Jurkat, Clone E6-1 (cell line): ENCODE measurements around the gene OPCML.
"Not testable (repeated sequence)": the region's sequence is repeated elsewhere in the genome, so short reads cannot be mapped to it uniquely, and the experiment has no call there.

Source experiments
- DNase-seq: peaks from one replicate; pipeline ENCODE4 v3.0.0-alpha.2; 2011; ENCODE audit warnings: low read depth, low spot score
- H3K4me3 ChIP-seq: 2 replicates; pipeline ENCODE4 v1.5.1; 2011; ENCODE audit warnings: mild to moderate bottlenecking, low read length, control low read depth, moderate library complexity

OPCML gene

GRCh38 chr11:132423266-132423665 is 1109.0 kb downstream of the OPCML start:
- DNase-seq: no peak
- no peak overlapping the region for H3K4me3 ChIP-seq

- no peak for DNase-seq
These were observed 1109.6 kb downstream of the OPCML start for GRCh38 chr11:132422722-132423121.

GRCh38 chr11:132421555-132421954 is 1110.7 kb downstream of the OPCML start:
- H3K4me3 ChIP-seq: no peak overlapping the region
- DNase-seq: no peak

More at GRCh38 chr11:132422722-132423121, 1109.6 kb downstream of the OPCML start:
- no peak overlapping the region for H3K4me3 ChIP-seq

- no peak overlapping the region for H3K4me3 ChIP-seq
- no peak for DNase-seq
These were observed 1117.8 kb downstream of the OPCML start for GRCh38 chr11:132414451-132414850.

- H3K4me3 ChIP-seq: no peak overlapping the region
- no peak for DNase-seq
These were observed 1121.9 kb downstream of the OPCML start for GRCh38 chr11:132410383-132410782.

GRCh38 chr11:132409573-132410355 is 1122.5 kb downstream of the OPCML start:
- H3K4me3 ChIP-seq: no peak overlapping the region
- DNase-seq: no peak

- no peak overlapping the region for H3K4me3 ChIP-seq
- DNase-seq: no peak
These were observed 1123.4 kb downstream of the OPCML start for GRCh38 chr11:132408877-132409276.

GRCh38 chr11:132405728-132406127 is 1126.6 kb downstream of the OPCML start:
- DNase-seq: no peak
- no peak overlapping the region for H3K4me3 ChIP-seq

- no peak overlapping the region for H3K4me3 ChIP-seq
- DNase-seq: peak; percentile 19
These were observed 1130.1 kb downstream of the OPCML start for GRCh38 chr11:132402071-132402684.

GRCh38 chr11:132396318-132396717 is 1136.0 kb downstream of the OPCML start:
- DNase-seq: no peak
- H3K4me3 ChIP-seq: no peak overlapping the region

- H3K4me3 ChIP-seq: no peak overlapping the region
- DNase-seq: no peak
These were observed 1136.9 kb downstream of the OPCML start for GRCh38 chr11:132395434-132395833.

GRCh38 chr11:132379540-132379939 is 1152.8 kb downstream of the OPCML start:
- H3K4me3 ChIP-seq: no peak overlapping the region
- no peak for DNase-seq

GRCh38 chr11:132373405-132374143 is 1158.7 kb downstream of the OPCML start:
- H3K4me3 ChIP-seq: no peak overlapping the region
- no peak for DNase-seq

GRCh38 chr11:132370114-132370513 is 1162.2 kb downstream of the OPCML start:
- not testable (repeated sequence) for DNase-seq

GRCh38 chr11:132367293-132367692 is 1165.0 kb downstream of the OPCML start:
- DNase-seq: no peak
- H3K4me3 ChIP-seq: no peak overlapping the region

More at GRCh38 chr11:132370114-132370513, 1162.2 kb downstream of the OPCML start:
- not testable (repeated sequence) for H3K4me3 ChIP-seq

- no peak for DNase-seq
- no peak overlapping the region for H3K4me3 ChIP-seq
These were observed 1166.7 kb downstream of the OPCML start for GRCh38 chr11:132365650-132366049.
